IMR-90 (cell line): ENCODE measurements around the gene SEMA3E.

Experiments used
- SMC3 ChIP-seq: fragments of 150-350 bp; IDR thresholded peaks from 2 replicates; pipeline ENCODE4 v1.6.1; 2016; ENCODE audit warnings: low read depth, mild to moderate bottlenecking, antibody characterized with exemption, low read length, moderate library complexity
- TF ChIP-seq, protein P1 (sequence below): conservative IDR thresholded peaks from 2 replicates; pipeline ENCODE4 v1.5.1; 2012; ENCODE audit warnings: mild to moderate bottlenecking, low read depth, low read length, improper control_type of control experiment

DNA sequence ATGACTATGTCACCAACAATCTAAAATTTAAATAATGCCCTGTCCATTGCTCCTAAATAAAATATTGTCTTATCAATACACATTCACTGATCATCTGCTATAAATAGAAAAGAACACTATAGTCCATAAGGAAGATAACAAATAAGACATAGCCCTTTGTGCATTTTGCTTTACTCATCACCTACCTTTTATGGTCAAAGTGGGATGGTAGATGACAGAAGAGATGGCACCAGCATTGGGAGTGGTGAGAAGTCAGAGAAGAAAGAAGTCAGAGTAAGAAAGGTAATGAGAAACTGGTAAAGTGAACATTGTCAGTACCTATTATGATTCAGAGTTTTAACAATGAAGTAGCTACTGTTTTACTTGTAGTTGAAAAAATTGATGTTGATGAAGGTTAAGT is 31.1 kb downstream of the SEMA3E start:
- TF ChIP-seq, protein P1, sequence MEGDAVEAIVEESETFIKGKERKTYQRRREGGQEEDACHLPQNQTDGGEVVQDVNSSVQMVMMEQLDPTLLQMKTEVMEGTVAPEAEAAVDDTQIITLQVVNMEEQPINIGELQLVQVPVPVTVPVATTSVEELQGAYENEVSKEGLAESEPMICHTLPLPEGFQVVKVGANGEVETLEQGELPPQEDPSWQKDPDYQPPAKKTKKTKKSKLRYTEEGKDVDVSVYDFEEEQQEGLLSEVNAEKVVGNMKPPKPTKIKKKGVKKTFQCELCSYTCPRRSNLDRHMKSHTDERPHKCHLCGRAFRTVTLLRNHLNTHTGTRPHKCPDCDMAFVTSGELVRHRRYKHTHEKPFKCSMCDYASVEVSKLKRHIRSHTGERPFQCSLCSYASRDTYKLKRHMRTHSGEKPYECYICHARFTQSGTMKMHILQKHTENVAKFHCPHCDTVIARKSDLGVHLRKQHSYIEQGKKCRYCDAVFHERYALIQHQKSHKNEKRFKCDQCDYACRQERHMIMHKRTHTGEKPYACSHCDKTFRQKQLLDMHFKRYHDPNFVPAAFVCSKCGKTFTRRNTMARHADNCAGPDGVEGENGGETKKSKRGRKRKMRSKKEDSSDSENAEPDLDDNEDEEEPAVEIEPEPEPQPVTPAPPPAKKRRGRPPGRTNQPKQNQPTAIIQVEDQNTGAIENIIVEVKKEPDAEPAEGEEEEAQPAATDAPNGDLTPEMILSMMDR, result no peak
- no peak for TF ChIP-seq SMC3
